HG03432 (cell line): ENCODE measurements around the gene SYT15.
"Not testable (repeated sequence)": the region's sequence is repeated elsewhere in the genome, so short reads cannot be mapped to it uniquely, and the experiment has no call there.

ENCODE experiments used
- ATAC-seq: cut with Tn5 transposase; IDR thresholded peaks from one replicate; pipeline ENCODE4 v1.9.1; 2021; ENCODE audit warnings: mild to moderate bottlenecking, moderate library complexity; ENCODE audit not compliant: unreplicated experiment

The SYT15 gene

DNA sequence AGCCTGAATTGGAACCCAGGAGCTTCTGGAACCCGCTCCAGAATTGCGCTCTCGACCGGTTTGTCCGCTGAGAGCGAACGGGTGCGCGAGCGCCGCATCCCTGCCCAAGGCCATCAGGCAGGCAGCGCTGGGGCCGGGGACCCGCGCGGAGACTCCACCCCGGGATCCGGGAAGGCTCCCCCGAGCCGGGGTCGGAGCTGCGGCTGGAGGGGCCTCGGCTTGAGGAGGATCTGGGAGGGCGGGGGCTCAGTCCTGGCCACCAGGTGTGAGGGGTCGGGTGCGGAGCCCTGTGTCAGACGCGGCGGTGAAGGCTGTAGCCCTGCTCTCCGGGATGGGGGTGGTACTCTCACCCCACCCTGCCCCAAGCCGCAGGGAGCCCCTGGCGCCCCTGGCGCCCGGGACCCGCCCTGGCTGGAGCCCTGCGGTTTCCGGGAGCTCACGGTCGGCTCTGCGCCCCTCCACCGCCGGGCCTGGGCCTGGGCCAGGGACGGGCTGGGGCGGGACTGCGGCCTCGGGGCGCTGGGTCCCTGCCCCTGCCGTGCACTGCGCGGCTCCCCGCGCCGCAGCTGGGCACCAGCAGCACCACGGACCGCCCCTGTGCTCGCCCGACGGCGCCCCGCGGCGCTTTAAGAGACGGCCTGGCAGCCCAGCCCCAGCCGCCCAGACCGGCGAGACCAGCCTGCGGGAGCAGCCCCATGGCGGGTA lies at the start of gene SYT15:
Gene SYT15 (plus strand): TSS at position 655 of the 705 bp plus-strand sequence. CDS start 41 bp downstream, at position 696.
- ATAC-seq, result not testable (repeated sequence)

DNA sequence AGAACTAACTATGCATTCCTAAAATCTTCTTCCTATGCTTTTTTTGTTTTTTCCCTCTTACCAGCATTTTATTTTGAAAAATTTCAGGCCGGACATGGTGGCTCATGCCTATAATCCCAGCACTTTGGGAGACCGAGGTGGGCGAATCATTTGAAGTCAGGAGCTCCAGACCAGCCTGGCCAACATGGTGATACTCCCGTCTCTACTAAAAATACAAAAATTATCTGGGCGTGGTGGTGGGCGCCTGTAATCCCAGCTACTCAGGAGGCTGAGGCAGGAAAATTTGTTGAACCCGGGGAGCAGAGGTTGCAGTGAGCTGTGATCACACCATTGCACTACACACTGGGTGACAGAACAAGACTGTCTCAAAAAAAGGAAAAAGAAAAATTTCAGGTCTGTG lies 49.2 kb upstream of the SYT15 start:
- not testable (repeated sequence) for ATAC-seq

DNA sequence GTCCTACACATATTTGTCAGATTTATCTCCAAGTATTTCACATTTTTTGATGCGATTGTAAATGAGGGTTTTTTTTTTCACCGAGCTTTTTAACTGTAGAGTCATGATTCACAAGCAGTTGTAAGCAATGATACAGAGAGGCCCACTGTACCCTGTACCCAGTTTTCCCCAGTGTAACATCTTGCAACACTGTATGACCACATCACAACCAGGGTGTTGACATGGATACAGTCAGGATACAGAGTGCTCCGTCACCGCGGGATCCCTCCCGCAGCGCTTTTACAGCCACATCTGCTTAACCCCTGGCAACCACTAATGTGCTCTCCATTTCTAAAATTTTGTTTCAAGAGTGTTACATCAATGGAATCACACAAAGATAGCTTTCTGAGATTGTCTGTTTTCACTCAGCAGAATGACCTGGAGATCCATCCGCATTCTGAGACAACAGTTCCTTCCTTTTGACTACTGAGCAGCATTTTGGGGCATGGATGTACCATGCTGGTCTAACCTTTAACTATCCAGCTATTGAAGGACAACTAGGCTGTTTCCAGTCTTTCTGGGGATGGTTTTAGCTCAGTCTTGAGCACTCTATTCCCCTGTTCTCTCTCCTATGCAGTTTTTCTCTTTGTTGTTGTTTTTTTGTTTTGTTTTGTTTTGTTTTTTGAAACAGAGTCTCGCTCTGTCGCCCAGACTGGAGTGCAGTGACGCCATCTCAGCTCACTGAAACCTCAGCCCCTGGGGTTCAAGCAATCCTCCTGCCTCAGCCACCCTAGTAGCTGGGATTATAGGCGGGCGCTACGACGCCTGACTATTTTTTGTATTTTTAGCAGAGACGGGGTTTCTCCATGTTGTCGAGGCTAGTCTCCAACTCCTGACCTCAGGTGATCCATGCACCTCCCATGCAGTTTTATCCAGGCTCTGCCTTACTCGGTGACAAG lies 48.4 kb upstream of the SYT15 start:
- no peak for ATAC-seq

DNA sequence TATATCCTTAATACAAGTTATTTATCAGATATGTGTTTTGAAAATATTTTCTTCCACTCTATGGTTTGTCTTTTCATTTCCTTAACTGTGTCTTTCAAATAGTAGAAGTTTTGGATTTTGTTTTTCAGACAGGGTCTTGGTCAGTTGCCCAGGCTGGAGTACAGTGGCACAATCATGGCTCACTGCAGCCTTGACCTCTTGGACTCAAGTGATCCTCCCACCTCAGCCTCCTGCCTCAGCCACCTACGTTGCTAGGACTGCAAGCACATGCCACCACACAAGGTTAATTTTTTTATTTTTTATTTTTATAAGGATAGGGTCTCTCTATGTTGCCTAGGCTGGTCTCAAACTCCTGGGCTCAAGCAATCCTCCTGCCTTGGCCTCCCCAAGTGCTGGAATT lies 46.7 kb upstream of the SYT15 start:
- not testable (repeated sequence) for ATAC-seq

DNA sequence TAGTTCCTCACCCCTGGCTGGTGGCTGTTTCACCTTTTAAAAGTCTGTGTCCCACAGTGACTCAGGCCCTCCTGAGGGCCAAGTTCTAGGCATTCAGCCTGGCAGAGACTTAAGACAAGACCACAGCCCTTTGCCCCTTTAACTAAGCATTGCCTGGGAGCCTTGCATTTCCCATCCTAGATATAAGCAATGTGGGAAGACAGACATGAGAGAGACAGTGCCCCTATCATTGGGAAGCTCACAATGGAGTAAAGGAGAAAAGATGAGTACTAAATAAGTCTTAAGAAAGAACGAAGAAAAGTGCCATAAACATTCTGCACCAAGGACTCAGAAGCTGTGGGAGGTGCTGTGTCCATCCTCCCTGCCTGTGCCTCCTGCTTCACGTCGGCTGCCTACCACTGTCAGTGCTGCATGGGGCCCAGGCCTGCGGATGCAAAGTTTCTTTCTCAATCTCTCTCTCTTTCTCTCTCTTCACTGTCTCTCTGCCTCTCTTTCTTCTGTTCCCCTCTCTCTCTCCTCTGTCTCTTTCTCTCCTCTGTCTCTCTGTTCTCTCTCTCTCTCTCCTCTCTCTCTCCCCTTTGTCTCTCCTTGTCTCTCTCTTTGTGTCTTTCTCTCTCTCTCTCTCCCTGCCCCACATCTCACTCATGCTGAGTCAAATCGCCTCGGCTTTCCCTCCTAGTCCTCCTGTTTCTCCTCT lies 44.0 kb upstream of the SYT15 start:
- ATAC-seq, result no peak

DNA sequence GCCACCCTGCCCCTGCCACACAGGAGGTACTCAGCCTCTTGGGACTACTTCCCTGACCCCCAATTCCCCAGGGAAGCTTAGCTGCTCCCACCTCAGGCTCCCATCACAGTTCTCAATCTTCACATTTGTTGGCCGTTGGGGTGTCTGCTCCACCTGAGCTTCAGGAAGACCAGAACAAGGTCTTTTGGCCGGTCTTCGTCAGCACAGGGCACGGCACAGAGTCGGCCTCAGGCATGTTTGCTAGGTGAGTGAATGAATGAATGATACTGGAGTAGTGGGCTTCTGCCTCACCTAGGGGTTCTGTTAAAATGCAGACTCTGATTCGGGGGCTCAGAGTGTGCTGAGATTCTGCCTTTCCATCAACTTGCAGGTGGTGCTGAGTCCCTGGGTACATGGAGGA lies 42.8 kb upstream of the SYT15 start:
- ATAC-seq, result no peak

DNA sequence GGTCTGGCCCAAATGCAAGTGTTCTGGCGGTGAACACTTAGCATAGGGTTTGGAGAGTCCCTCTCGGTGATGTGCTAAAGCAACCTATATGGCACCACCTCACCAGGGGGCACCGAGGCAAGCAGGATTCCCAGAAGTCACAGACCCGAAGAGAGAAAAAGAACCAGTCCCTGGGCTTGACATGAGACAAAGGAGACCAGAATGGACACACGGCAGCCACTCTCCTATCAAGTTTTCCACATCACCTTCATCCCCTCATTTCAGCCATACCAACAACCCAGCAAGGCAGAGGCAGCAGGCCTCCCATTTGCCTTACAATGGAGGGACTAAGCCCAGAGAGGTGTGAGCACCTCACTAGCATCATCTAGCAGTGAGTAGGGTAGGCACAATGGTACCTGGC lies 42.1 kb upstream of the SYT15 start:
- no peak for ATAC-seq

DNA sequence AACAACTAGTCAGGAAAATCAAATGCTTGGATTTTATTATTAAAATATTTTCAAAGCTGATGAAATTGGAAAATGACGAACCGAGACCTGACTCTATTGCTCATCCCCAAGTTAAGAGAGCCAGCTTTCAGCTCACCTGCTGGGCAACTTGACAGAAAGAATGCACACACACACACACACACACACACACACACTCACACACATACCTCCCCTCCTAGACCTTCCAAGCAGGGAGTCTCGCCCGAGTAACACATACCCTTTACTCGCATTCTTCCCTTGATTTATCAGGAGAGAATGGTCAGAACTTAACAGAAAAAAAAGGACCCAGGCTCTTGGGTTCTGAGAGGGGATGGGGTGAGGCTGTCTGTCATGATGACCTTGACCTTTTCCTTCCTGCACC lies 41.6 kb upstream of the SYT15 start:
- no peak for ATAC-seq

DNA sequence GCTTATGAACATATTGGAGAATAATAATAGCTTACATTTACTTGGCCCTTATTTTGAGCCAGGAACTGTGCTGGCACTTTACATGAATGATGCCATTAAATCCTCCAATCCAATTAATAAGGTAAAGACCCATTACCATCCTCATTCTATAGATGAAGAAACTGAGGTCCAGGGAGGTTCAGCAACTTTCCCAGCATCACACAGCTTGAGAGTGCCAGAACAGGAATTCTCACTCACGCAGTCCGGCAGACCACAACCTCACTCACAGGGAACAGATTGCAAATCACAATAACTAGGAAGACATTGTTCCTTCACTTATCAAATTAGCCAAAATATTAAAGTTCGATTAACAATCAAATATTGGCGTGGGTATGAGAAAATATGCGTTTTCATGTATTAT lies 40.8 kb upstream of the SYT15 start:
- no peak for ATAC-seq

DNA sequence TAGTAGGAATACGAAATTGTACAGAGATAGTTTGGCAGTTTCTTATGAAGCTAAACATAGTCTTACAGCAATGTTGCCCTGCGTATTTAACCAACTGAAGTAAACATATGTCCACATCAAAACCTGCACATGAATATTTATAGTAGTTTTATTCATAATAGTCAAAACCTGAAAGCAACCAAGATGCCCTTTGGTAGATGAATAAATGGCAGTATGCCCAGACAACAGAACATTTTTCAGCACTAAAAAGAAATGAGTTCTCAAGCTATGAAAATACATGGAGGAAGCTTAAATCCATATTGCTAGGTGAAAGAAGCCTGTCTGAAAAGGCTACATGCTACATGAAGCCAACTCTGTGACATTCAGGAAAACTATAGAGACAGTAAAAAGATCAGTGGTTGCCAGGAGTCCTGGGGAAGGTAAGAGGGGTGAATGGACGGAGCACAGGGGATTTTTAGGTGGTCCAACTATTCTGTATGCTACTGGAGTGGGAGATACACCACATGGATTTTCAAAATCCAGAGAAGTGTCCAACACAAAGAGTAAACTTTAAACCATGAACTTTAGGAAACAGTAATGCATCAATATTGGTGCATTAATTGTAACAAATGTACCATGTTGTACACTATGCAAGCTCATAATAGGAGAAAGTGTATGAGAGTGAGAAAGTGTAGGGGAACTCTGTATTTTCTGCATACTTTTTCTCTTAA lies 40.1 kb upstream of the SYT15 start:
- ATAC-seq, result no peak

DNA sequence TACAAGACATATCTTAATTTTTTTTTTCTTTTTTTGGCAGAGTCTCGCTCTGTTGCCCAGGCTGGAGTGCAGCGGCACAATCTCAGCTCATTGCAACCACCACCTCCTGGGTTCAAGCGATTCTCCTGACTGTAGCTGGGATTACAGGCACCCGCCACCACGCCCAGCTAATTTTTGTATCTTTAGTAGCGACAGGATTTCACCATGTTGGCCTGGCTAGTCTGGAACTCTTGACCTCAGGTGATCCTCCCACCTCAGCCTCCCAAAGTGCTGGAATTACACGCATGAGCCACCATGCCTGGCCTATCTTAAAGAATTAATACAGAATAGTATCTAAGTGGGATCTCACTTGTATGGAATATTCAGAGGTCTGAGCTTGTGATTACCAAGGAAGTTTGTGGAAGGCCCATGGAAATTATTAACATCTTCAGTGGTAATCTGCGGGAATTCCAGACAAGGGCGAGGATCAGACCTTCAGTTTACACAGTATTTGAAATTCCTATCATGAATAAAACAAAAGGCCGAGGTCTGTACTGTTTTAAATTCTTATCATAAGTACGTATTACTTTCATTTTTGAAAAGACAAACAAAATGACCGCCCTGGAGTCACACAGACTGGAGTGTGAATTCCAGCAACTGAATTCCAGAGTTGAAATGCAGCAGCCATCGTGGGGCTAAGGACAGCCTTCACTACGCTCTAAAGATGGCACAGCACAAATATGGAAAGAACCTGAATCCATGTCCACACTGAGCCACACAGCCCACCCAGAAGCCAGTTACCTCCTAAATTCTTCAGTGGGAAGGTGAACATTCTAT lies 39.1 kb upstream of the SYT15 start:
- ATAC-seq, result no peak

DNA sequence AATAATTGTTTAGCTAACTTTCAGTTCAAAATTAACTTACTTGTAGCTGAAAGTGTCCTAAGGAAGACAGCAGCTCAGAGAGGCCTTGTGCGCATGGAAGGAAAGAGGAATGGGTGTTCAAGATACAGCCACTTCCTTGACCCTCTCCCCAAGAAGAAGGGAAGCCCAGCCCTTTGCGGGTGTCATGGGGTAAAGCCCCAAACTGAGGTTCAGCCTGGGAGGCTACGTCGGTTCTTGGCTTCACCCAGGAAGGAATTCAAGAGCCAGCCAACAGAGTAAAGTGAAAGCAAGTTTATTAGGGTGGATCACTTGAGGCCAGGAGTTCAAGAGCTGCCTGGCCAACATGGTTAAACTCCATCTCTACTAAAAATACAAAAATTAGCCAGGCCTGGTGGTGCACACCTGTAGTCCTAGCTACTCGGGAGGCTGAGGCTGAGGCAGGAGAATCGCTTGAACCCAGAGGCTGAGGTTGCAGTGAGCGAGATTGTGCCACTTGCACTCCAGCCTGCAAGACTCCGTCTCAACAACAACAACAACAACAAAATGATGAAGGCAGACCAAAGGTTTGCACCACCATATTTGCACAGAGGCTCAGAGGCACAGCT lies 38.4 kb upstream of the SYT15 start:
- no peak for ATAC-seq

DNA sequence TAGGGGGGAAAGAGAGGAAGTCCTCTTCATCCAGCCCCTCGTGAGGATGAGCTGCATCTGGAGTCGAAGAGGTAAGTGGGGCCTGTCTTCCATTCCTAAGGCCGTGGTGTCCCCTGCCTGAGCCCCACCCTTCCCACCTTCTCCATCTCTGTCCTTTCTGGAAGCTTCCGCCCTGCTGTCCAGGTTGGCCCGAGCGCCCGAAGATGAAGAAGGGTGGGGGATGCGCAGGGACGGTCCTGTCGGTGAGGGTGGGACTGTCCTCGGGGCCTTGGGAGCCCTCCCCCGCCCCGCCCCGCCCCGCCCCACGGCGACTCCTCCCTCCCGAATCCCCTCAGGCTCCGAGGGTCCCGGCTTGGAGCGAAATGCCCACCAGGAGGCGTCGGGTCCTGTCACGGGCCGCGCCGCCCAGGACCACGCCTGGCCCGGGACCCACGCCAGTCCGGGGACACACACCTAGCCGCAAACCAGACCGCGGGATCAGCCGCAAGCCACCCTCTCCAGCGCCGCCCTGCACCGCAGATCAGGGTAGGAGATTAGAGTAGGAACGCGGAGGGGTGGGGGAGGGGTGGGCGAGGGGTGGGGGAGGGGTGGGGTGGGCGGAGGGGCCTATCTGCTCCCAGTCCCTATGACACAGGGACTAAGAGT lies 37.8 kb upstream of the SYT15 start:
- no peak for ATAC-seq

DNA sequence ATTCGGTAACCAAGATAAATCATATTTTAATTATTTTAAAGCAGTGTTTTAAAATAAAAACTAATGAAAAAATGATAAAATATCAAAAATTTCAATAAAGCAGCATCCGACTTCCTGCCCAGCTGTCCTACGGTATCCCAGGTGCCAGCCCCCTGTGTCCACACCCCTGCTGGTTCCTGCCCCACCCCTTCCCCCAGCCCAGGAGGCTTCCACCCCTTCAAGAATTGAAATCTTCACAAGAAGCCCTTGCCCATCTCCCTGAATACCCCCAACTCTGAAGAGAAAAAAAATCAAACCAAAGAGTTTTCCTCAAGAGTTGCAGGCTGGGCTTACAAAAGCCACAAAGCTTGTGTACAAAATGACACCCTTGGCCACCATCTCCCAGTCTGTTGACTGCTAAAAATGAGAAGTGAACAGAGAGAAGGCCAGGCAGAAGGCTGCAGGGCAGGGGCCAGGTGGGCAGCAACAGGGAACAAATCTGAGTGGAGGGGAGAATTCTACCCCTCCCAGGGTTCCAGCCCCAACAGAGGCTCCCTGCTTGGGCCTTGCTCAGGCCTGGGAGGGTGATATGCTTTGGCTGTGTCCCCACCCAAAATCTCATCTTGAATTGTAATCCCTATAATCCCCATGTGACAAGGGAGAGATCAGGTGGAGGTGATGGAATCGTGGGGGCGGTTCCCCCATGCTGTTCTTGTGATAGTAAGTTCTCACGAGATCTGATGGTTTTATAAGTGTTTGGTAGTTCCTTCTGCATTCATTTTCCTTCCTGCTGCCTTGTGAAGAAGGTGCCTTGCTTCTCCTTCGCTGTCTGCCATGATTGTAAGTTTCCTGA lies 37.0 kb upstream of the SYT15 start:
- no peak for ATAC-seq

DNA sequence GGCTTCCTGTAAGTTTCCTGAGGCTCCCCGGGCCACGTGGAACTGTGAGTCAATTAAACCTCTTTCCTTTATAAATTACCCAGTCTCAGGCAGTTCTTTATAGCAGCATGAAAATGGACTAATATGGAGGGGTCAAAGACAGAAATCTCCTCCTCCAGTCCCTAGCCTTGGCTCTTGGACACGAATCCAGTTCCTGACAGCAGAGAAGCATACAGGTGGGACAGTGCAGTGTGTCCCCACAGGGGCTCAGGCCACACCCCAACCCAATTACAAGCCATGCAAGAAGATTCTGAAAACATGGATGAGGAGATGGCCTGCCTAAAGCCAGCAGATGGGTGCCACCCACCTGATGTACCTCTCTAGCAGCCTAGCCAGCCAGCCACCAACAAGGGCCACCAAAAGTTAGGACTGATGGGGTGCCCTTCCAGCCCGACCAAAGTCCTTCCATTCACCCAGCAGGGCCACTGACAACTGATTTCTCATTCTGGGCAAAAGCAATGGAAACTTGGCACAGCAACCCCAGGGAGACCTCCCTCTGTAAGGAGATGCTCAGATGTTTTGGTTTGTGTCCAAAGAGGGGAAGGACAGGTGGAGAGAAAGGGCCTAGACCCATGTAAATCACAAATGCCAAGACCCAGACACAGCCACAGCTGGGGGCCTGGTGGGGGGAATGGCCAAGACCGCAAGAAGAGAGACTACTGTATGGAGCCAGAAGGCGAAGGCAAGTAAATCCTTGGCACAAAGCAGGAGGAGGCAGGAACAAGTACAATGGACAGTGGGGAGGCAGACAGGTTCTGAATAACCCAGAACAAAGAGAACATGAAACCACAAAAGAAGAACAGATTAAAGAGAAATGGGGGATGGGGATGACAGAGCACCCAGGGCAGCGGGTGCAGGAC lies 36.1 kb upstream of the SYT15 start:
- no peak for ATAC-seq

DNA sequence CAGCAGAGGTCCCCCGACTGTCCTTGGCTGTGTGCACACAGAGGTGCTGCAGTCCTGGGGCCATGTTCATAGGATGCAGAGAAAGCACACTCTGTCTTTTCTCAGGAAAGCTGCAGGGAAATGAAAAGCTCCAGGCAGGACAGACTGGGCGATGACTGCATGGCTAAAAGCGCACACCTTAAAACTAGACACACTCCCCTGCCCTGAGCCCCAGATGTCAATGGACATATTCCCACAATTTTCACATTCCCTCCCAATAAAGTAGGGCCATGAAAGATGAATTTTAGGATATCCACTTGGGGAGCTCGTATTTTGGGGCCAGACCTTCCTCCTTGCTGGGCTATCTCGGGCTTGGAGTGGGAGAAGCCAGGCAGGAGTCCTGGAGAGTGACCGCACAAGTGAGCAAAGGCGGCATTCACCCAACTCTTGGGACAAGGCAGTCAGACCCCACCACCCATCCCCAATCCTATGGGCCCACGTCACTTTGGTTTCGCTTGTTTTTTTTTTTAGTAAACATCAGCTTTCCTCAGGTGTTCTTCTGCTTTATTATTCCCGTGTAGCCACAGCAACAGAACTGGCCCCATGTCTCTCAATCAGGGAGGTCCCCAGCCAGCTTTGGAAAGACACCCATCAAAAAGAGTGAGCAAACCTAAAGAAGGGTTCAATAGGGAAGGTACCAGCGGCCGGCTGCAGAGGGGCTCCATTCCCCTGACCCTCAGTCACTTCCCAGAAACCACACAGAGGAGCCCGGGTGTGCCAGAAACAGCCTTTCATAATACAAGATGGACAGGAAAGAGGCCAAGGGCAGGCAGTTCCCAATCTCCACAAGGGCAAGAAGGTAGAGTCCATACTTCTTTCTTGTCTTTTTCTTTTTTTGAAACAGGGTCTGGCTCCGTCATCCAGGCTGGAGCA lies 35.2 kb upstream of the SYT15 start:
- no peak for ATAC-seq
